ENCODE measurements around the gene ZNF556.
"Not testable (repeated sequence)": the region's sequence is repeated elsewhere in the genome, so short reads cannot be mapped to it uniquely, and the experiment has no call there.

The ZNF556 gene

DNA sequence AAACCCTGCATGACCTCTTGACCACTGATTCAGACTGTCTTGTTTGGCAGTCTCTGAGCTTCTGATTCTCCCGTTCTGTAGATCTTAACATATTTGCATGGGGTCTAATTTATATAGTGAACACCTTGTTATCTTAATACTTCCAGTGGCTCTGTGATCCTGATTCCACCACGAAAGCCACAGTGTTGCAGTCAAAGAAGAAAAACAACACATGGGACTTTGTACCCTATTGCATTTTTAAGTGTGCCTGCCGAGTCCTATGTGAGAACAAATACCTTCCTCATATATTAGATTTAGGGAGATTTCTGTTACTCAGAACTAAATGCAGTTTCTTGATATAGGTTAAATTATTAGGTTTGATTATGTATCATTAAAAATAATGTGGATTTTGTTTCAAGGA is 12.3 kb upstream of the ZNF556 start:
- DNase-seq = no peak

DNA sequence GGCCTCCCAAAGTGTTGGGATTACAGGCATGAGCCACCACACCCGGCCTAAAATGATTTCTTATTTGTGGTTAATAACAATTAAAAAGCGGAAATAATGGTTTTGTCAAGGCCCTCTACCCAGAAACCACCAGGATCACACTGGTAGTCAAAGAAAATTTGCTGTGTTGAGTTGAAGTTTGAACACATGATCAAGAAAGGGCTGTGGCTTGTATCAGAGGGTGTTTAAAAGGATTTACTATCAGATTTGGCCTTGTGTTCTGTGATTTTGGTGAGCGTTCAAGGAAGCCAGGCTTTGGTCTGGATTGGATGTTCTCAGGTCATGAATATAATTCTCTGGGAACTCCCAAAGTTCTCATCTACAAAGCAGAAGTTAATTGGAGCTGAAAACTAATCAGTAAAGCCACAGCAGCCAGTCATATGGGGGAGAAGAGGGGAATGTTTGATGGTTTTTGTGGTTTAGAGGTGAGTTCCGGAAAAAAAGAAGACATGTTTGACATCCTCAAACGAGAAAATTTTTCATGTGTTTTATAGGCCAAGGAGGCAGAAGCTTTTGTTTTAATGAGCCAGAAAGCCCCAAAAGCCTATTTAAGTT is 10.6 kb upstream of the ZNF556 start:
- DNase-seq = no peak

GRCh38 chr19:2858864-2859263 is 8.3 kb upstream of the ZNF556 start:
- DNase-seq = no peak

GRCh38 chr19:2863816-2864215 is 3.3 kb upstream of the ZNF556 start:
- no peak for DNase-seq

- DNase-seq = no peak
These were observed 1.6 kb upstream of the ZNF556 start for GRCh38 chr19:2865334-2866100.

- no peak for DNase-seq
These were observed 575 bp upstream of the ZNF556 start for GRCh38 chr19:2866495-2867024.

DNA sequence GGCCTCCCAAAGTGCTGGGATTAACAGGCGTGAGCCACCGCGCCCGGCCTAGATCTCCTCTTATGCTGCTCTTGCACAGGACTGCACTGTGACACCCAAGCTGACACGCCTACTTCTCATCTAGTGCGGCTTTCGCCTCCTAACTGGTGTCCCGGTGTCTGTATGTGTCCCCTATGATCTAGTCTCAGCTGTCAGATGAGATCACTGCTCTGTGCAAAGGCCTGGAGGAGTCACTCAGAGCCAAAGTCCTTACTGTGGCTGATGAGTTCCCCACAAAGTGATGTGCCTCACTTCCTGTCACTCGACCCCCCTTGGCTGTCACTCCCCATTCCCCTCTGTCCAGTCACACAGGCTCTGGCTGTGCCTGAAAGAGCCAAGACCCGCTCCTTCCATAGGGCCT is 2.5 kb downstream of the ZNF556 start:
- no peak for DNase-seq

DNA sequence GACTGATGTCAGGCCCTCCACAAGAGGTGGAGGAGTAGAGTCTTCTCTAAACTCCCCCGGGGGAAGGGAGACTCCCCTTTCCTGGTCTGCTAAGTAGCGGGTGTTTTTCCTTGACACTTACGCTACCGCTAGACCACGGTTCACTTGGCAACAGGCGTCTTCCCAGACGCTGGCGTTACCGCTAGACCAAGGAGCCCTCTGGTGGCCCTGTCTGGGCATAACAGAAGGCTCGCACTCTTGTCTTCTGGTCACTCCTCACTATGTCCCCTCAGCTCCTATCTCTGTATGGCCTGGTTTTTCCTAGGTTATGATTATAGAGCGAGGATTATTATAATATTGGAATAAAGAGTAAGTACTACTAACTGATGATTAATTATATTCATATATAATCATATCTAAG is 5.0 kb downstream of the ZNF556 start:
- DNase-seq = not testable (repeated sequence)

DNA sequence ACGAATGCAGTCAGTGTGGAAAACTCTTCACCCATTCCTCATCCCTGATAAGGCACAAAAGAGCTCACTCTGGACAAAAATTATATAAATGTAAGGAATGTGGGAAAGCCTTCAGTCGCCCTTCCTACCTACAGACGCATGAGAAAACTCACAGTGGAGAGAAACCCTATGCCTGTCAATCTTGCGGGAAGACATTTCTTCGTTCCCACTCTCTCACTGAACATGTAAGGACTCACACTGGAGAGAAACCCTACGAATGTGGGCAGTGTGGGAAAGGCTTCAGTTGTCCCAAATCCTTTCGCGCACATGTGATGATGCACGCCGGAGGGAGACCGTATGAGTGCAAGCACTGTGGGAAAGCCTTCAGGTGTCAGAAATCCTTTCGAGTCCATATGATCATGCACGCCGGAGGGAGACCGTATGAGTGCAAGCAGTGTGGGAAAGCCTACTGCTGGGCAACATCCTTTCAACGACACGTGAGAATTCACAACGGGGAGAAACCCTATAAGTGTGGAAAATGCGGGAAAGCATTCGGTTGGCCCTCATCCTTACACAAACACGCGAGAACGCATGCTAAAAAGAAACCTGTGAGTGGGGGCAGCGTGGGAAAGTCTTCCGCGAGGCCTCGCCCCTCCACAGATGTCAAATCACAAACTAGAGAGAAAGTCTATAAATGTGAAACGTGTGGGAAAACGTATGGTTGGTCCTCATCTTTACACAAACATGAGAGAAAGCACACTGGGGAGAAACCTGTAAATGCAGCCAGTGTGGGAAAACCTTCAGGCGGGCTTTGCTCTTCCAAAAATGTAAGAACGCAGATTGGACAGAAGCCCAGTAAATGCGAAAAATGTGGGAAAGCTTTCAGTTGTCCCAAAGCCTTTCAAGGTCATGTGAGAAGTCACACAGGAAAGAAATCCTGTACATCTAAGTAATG is 10.5 kb downstream of the ZNF556 start:
- DNase-seq = no peak

GRCh38 chr19:2883686-2884439 is 16.7 kb downstream of the ZNF556 start:
- DNase-seq = no peak

- no peak for DNase-seq
These were observed 18.6 kb downstream of the ZNF556 start for GRCh38 chr19:2885736-2886135.

- DNase-seq = no peak
These were observed 20.3 kb downstream of the ZNF556 start for GRCh38 chr19:2887391-2887914.

DNA sequence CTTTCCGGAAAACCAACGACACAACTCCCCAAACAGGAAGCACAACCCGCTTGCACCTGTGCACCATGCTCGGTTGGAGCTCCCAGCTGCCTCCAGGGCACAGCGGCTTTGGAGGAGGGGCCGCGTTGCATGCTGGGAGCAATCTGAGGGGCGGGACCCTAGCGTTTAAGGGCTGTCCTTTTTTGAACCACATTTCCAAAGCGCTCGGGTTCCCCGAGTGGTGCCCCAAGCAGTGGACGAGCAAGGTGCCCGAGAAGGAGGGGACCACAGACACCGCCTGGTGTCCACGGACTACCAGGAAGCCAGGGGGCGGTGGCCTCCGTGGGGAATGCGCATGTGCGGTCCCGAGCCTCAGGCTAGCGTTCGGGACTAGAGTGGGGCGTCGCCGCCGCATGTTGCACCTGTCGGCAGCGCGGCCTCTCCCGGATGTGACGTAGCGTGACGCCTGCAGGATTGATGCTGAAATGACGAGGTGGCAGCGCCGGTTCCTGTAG is 21.6 kb downstream of the ZNF556 start:
- peak in 3 of 4 experiments; percentile 11 to 21 (median 14) for DNase-seq

DNA sequence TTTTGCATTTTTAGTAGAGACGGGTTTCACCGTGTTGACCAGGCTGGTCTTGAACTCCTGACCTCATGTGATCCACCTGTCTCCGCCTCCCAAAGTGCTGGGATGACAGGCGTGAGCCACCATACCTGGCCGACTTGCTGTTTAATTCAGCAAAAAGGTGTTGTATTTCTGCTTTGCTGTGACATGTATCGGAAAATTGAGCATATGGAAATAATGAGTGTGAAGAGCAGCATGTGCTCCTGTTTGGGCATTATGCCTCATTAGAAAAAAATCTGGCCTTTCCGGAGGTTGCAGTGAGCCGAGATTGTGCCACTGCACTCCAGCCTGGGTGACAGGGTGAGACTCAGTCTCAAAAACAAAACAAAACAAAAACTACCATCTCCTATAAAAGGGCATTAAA is 23.4 kb downstream of the ZNF556 start:
- not testable (repeated sequence) for DNase-seq

- no peak for DNase-seq
These were observed 29.6 kb downstream of the ZNF556 start for GRCh38 chr19:2896694-2897093.

DNA sequence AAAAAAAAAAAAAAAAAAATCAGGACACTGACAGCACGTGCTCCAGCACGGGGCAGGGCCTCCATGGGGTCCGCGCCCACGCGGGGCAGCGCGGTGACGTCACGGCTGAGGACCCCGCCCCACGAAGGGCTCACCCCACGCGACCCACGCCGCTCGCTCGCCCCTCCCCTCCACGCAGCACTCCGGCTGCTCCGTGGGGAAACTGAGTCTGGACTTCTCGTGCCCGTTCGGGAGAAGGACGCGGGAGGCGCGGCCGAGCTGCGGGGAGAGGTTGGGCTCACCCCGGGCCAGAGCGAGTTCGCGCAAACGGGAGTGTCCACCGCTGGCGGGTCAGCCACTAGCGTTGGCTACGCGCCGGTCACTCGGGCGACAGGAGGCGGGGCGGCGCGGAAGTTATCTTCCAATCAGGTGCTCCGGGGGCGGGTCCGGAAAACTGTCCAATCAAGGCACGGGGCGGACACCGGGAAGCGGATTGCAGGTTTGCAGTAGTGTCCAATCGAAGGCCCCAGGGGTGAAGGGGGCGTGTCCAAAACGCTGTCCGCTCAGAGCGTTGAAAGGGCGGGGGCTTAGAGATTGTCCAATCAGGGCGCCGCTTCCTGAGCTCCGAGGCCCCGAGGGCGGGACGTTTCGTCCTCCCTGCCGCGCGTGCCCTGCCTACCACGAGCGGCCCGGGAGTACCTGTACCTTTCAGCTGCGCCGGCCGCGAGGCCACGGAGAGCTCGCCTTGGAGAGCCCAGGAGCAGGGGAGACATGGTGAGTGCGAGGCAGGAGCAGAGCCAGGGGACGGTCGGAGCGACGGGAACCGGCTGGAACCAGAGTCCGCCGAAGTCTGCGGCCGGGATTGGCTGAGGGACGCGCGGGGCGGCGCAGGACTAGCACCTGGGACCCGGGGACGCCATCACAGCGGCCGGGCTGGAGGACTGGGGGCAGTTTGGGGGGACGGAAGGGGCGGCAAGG is 33.4 kb downstream of the ZNF556 start, which contains the start of gene ZNF57:
Gene ZNF57 (plus strand): TSS at position 633 of the 957 bp plus-strand sequence. CDS start 118 bp downstream, at position 751.
- DNase-seq = peak; percentile 88 to 95 (median 93)

DNA sequence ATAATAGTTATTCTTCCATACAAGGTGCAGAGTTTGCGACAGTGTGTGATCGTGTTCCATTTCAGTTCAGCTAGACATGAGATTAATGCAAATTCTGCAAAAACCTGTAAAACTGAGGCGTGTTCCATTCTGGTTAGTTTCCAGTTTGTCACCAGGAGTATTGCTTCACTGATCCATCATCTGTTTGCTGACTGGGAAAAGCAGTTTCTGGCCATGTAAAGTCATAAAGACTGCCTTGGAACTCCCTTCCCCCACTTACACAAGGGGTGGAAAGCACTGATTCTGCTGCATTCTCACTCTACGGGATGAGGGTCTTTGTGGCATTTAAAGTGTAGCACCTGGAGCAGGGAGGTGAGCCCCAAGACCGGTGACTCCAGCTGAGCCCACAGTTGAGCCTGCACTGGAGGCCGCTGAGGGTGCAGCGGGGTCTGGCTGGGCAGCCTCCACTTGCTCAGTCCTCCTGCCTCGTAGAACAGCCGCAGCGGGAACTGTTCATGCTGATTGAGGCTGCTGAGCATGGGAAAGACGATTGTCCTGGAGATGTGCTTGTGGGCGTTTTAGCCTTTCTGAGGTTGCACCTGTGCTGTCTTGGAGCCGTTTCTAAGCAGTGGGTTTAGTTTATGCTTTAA is 35.6 kb downstream of the ZNF556 start:
- DNase-seq = no peak

- not testable (repeated sequence) for DNase-seq
These were observed 36.2 kb downstream of the ZNF556 start for GRCh38 chr19:2903326-2903725.

DNA sequence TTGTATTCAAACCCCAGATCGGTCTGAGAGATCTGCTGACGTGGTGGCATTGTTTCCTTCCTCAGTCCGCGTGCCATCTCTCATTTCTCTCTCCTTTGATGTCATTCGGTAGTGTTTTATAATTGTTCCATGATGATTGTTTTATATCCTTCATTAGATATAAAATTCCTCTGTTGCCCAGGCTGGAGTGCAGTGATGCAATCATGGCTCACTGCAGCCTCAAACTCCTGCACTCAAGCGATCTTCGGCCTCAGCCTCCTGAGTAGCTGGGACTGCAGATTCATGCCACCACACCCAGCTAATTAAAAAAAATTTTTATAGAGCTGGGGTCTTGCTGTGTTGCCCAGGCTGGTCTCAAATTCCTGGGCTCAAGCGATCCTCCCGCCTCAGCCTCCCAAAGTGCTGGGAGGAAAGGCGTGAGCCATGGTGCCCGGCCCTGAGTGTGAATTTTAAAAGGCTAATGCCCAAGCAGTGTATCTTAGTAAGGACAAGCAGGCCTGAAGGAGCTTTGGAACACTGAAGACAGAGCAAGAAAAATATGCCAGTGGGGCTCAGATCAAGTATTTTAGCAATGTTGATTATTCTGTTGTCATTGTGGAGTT is 38.9 kb downstream of the ZNF556 start:
- no peak for DNase-seq
